KOPT-K1 (cell line): ENCODE results near the gene CCNY.

Experiments
- H3K27ac ChIP-seq: fragments of 200-600 bp; sonication (generic); 2 replicates; pipeline ENCODE4 v1.5.1; 2016; ENCODE audit warnings: antibody characterized with exemption, mild to moderate bottlenecking, low read depth, low read length; ENCODE audit not compliant: poor library complexity, severe bottlenecking
- H3K36me3 ChIP-seq: fragments of 200-600 bp; sonication (generic); 2 replicates; pipeline ENCODE4 v1.5.1; 2017; ENCODE audit warnings: antibody characterized with exemption, mild to moderate bottlenecking, low read length, moderate library complexity; ENCODE audit not compliant: insufficient read depth
- H3K9me3 ChIP-seq: fragments of 200-600 bp; sonication (generic); 2 replicates; pipeline ENCODE4 v1.5.1; 2017; ENCODE audit warnings: antibody characterized with exemption, low read length, mild to moderate bottlenecking; ENCODE audit not compliant: insufficient read depth, poor library complexity, severe bottlenecking

CCNY gene

GRCh38 chr10:35324196-35324595 is 12.1 kb upstream of the CCNY start:
- Histone ChIP-seq H3K27ac (no peak overlapping the region), H3K36me3 (peaks cover 39% of the 10 kb centered on the region), H3K9me3 (peaks cover 13% of the 10 kb centered on the region)

- peaks cover 13% of the 10 kb centered on the region for H3K9me3 ChIP-seq
- no peak overlapping the region for H3K27ac ChIP-seq
- peaks cover 27% of the 10 kb centered on the region for H3K36me3 ChIP-seq
Measured at GRCh38 chr10:35326466-35327235, 9.7 kb upstream of the CCNY start.

- Histone ChIP-seq H3K27ac (no peak overlapping the region), H3K9me3 (peaks cover 8% of the 10 kb centered on the region), H3K36me3 (peaks cover 23% of the 10 kb centered on the region)
Measured at GRCh38 chr10:35327790-35328403, 8.4 kb upstream of the CCNY start.

GRCh38 chr10:35328404-35329037 is 7.8 kb upstream of the CCNY start:
- no peak overlapping the region for H3K27ac ChIP-seq
- peaks cover 2% of the 10 kb centered on the region for H3K9me3 ChIP-seq
- peaks cover 23% of the 10 kb centered on the region; the same call in 1 of the 2 replicates for H3K36me3 ChIP-seq

- H3K36me3 ChIP-seq, result peaks cover 25% of the 10 kb centered on the region; the same call in 1 of the 2 replicates
- H3K27ac ChIP-seq, result no peak overlapping the region
- no peaks in the 10 kb centered on the region for H3K9me3 ChIP-seq
Measured at GRCh38 chr10:35329520-35329919, 6.8 kb upstream of the CCNY start.

- no peak overlapping the region for H3K27ac ChIP-seq
- no peaks in the 10 kb centered on the region for H3K9me3 ChIP-seq
- peaks cover 25% of the 10 kb centered on the region; the same call in 1 of the 2 replicates for H3K36me3 ChIP-seq
Measured at GRCh38 chr10:35331894-35332640, 4.2 kb upstream of the CCNY start.

GRCh38 chr10:35334297-35334696 is 2.0 kb upstream of the CCNY start:
- Histone ChIP-seq H3K9me3 (no peaks in the 10 kb centered on the region), H3K27ac (no peak overlapping the region), H3K36me3 (peaks cover 25% of the 10 kb centered on the region; the same call in 1 of the 2 replicates)

- Histone ChIP-seq H3K9me3 (no peaks in the 10 kb centered on the region), H3K36me3 (peaks cover 25% of the 10 kb centered on the region; the same call in 1 of the 2 replicates), H3K27ac (peak overlapping the region; percentile 73)
Measured at GRCh38 chr10:35335133-35336083, 901 bp upstream of the CCNY start.

GRCh38 chr10:35336921-35337823 is 863 bp downstream of the CCNY start:
- Histone ChIP-seq H3K9me3 (no peaks in the 10 kb centered on the region), H3K27ac (peak overlapping the region; percentile 48), H3K36me3 (peaks cover 20% of the 10 kb centered on the region; the same call in 1 of the 2 replicates)

- no peaks in the 10 kb centered on the region for H3K9me3 ChIP-seq
- H3K27ac ChIP-seq, result no peak overlapping the region
- H3K36me3 ChIP-seq, result no peaks in the 10 kb centered on the region
Measured at GRCh38 chr10:35339942-35340341, 3.6 kb downstream of the CCNY start.

GRCh38 chr10:35340975-35341374 is 4.7 kb downstream of the CCNY start:
- Histone ChIP-seq H3K36me3 (no peaks in the 10 kb centered on the region), H3K9me3 (no peaks in the 10 kb centered on the region), H3K27ac (no peak overlapping the region)

GRCh38 chr10:35341521-35341920 is 5.2 kb downstream of the CCNY start:
- H3K27ac ChIP-seq, result peak overlapping the region; percentile 46
- no peaks in the 10 kb centered on the region for H3K9me3 ChIP-seq
- no peaks in the 10 kb centered on the region for H3K36me3 ChIP-seq

GRCh38 chr10:35342183-35342753 is 6.0 kb downstream of the CCNY start:
- peak overlapping the region; percentile 46 for H3K27ac ChIP-seq

More at GRCh38 chr10:35342183-35342753, 6.0 kb downstream of the CCNY start:
- H3K36me3 ChIP-seq, result no peaks in the 10 kb centered on the region
- H3K9me3 ChIP-seq, result no peaks in the 10 kb centered on the region
